ENCODE measurements around the gene ZNF429.

The ZNF429 gene

DNA sequence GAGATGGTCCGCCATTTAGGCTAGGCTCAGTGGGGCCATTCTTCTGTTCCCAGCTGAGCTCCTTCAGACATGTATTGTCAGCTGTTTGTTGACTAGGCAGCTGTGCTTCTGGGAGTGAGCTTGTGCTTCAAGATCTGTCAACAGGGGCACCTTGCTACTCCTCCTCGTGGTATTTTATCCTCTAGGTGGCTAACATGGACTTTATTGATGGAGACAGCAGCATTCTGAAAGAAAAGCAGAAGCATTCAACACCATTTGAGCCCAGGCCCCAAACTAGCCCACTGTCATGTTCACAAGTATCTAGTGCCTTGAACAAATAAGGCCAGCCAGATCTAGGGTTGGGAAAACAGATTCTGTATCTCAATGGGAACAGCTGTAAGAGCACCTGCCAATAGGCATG lies 65.9 kb downstream of the ZNF429 start:
- Histone ChIP-seq H3K9me3 (peaks cover 5% of the 10 kb centered on the region), H3K4me1 (no peaks in the 10 kb centered on the region), H3K36me3 (no peaks in the 10 kb centered on the region), H3K27me3 (no peaks in the 10 kb centered on the region), H3K4me3 (ENCODE audit: low read depth, low read length) (no peak overlapping the region)
- TF ChIP-seq, protein P1, sequence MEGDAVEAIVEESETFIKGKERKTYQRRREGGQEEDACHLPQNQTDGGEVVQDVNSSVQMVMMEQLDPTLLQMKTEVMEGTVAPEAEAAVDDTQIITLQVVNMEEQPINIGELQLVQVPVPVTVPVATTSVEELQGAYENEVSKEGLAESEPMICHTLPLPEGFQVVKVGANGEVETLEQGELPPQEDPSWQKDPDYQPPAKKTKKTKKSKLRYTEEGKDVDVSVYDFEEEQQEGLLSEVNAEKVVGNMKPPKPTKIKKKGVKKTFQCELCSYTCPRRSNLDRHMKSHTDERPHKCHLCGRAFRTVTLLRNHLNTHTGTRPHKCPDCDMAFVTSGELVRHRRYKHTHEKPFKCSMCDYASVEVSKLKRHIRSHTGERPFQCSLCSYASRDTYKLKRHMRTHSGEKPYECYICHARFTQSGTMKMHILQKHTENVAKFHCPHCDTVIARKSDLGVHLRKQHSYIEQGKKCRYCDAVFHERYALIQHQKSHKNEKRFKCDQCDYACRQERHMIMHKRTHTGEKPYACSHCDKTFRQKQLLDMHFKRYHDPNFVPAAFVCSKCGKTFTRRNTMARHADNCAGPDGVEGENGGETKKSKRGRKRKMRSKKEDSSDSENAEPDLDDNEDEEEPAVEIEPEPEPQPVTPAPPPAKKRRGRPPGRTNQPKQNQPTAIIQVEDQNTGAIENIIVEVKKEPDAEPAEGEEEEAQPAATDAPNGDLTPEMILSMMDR (IDR thresholded peaks at IDR 0.05; ENCODE audit: low read depth, low read length), result no peak
- DNase-seq, result no peak

GRCh38 chr19:21574607-21575006 lies 69.2 kb downstream of the ZNF429 start:
- no peak overlapping the region for H3K4me3 ChIP-seq (ENCODE audit: low read depth, low read length)
- no peaks in the 10 kb centered on the region for H3K27me3 ChIP-seq
- H3K4me1 ChIP-seq, result no peaks in the 10 kb centered on the region
- DNase-seq, result no peak
- TF ChIP-seq, protein P1 (IDR thresholded peaks at IDR 0.05; ENCODE audit: low read depth, low read length), result no peak
- H3K9me3 ChIP-seq, result peaks cover 5% of the 10 kb centered on the region; the same call in 1 of the 2 replicates
- H3K36me3 ChIP-seq, result no peaks in the 10 kb centered on the region

GRCh38 chr19:21576481-21576880 lies 71.1 kb downstream of the ZNF429 start:
- Histone ChIP-seq H3K36me3 (no peaks in the 10 kb centered on the region), H3K9me3 (peaks cover 5% of the 10 kb centered on the region; the same call in 1 of the 2 replicates), H3K27me3 (no peaks in the 10 kb centered on the region), H3K4me1 (no peaks in the 10 kb centered on the region), H3K4me3 (ENCODE audit: low read depth, low read length) (no peak overlapping the region)
- TF ChIP-seq, protein P1 (IDR thresholded peaks at IDR 0.05; ENCODE audit: low read depth, low read length), result no peak
- no peak for DNase-seq

DNA sequence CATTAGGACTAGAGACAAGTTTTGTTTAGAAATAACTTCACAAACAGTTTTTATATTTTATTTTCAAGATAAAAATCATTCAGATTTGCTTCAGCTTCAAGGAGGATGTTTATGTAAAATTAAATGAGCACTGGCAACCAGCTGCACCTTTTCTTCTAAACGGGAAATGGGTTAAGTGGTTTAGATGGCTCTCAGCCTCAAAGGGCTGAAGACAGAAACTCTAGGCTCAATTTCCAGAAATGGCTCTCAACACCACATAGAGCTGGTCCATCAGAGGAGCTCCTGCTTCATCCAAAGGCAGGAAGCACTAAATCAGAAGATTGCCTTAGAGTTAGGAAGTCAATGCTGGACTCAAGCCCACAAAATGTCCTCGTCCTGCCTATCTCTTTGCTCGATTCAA lies 74.7 kb downstream of the ZNF429 start:
- DNase-seq, result no peak
- Histone ChIP-seq H3K4me3 (ENCODE audit: low read depth, low read length) (no peak overlapping the region), H3K9me3 (no peaks in the 10 kb centered on the region), H3K4me1 (no peaks in the 10 kb centered on the region), H3K36me3 (no peaks in the 10 kb centered on the region), H3K27me3 (no peaks in the 10 kb centered on the region)
- TF ChIP-seq, protein P1 (IDR thresholded peaks at IDR 0.05; ENCODE audit: low read depth, low read length), result no peak

GRCh38 chr19:21580818-21581217 lies 75.4 kb downstream of the ZNF429 start:
- Histone ChIP-seq H3K4me1 (no peaks in the 10 kb centered on the region), H3K4me3 (ENCODE audit: low read depth, low read length) (no peak overlapping the region), H3K27me3 (no peaks in the 10 kb centered on the region), H3K36me3 (no peaks in the 10 kb centered on the region), H3K9me3 (no peaks in the 10 kb centered on the region)
- TF ChIP-seq, protein P1 (IDR thresholded peaks at IDR 0.05; ENCODE audit: low read depth, low read length), result no peak
- no peak for DNase-seq

DNA sequence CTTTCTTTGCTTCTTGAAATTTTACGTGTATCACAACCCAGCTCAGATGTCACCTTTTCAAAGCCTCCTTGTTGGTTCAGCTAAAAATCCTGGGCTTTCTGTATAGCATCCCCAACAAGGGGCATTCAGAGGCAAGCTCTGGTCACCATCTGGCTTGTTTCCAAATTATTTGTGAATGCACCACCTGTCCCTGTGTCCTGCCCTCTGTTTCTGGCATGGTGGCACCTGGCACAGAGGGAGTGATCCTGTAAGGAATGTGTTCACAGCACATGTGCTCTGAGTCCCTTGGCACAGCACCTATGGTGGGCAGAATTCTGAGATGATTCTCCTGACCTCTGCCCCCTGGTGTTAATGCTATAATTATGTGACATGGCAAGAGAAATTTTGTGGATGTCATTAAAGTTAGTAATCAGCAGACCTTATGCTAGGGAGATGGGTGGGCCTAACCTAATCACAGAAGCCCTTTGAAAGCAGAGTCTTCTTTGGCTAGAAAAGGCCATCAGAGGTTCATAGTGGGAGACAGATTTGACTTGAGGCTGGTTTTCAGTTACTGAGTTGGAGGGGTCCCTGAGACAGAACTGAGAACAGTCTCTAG lies 76.3 kb downstream of the ZNF429 start:
- DNase-seq, result no peak
- Histone ChIP-seq H3K4me1 (no peaks in the 10 kb centered on the region), H3K36me3 (no peaks in the 10 kb centered on the region), H3K27me3 (no peaks in the 10 kb centered on the region), H3K4me3 (ENCODE audit: low read depth, low read length) (no peak overlapping the region), H3K9me3 (no peaks in the 10 kb centered on the region)
- TF ChIP-seq, protein P1 (IDR thresholded peaks at IDR 0.05; ENCODE audit: low read depth, low read length), result no peak
